Measurements from ENCODE around the gene B3GALT6. TPM values are rescaled to one million over a fixed set of nuclear protein-coding genes. Genes with fewer than 3 reads are reported as not detected.

B3GALT6 gene
- 27.9 and 30.2 TPM in 2 replicates for total RNA-seq

GRCh38 chr1:1232208-1232795 is at the start of gene B3GALT6:
B3GALT6 (plus strand) TSS chr1:1232237; CDS start chr1:1232279, 42 bp downstream.

GRCh38 chr1:1206376-1206965 is 25.6 kb upstream of the B3GALT6 start, which contains the start of gene TNFRSF18:
TNFRSF18 (minus strand) TSS chr1:1206592; CDS start chr1:1206571, 21 bp downstream.

GRCh38 chr1:1213345-1214265 is 18.4 kb upstream of the B3GALT6 start, which contains the start of gene TNFRSF4:
TNFRSF4 (minus strand) TSS chr1:1214153; CDS start chr1:1214127, 26 bp downstream.

GRCh38 chr1:1231400-1232207 is 433 bp upstream of the B3GALT6 start, which contains the start of gene SDF4:
SDF4 (minus strand) TSS chr1:1232001; CDS start chr1:1228772, 3,229 bp downstream.

GRCh38 chr1:1246577-1247340 is 14.7 kb downstream of the B3GALT6 start, which contains the start of gene C1QTNF12:
C1QTNF12 (minus strand) TSS chr1:1246722; CDS start chr1:1246690, 32 bp downstream.

DNA sequence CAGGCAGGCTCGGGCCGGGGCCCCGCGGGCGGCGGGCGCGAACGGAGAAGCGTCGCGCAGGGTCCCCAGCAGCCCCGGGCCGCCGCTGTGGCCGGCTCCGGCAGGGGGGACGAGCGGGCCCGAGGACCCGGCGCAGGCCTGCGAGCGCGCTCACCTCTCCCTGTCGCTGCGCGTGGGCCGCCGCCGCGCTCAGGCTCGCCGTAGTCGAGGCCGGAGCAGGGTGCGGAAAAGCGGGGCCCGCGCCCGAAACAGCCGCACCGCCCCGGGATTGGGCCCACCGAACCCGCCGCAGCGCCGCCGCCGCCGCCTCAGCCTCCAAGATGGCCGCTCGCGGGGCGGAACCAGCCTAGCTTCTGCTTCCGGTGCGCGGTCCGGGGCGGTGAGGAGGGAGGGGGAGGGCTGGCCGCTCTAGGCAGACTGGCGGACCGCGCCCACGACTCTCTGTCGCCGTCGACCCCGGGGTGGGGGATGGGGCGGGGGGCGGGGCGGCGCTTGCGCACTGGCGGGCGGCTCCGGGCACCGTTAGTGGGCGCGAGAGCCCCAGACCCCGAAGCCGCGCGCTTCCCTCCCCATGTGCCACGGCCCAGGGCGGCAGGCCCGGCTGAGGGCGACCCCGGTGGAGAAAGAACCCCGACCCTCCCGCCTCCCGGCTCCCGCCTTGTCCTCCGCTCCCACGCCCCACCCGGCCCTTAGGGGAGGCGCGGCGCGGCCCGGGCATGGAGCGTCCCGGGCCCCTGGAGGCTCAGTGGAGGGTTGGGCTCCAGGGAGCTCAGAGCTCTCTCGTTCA is 41.7 kb downstream of the B3GALT6 start, which contains the start of gene UBE2J2:
Gene UBE2J2, minus strand, starts transcription at position 343 of the 787 bp plus-strand sequence. CDS start 5,862 bp downstream, outside the sequence.

Other genes with a start within 250 kb of the B3GALT6 start
- gene HES4, start 232.1 kb upstream of the B3GALT6 start, total RNA-seq: 12.7 and 14.3 TPM in 2 replicates
- gene ISG15, start 218.7 kb upstream of the B3GALT6 start, total RNA-seq: 865 and 904 TPM in 2 replicates
- 107 and 115 TPM in 2 replicates for gene AGRN, start 212.1 kb upstream of the B3GALT6 start, total RNA-seq
- not detected in 2 replicates for gene RNF223, start 157.9 kb upstream of the B3GALT6 start, total RNA-seq
- gene C1orf159, start 116.1 kb upstream of the B3GALT6 start, total RNA-seq: 14.0 and 15.6 TPM in 2 replicates
- gene TTLL10, start 58.4 kb upstream of the B3GALT6 start, total RNA-seq: not detected in 2 replicates
- gene TNFRSF18, start 25.6 kb upstream of the B3GALT6 start, total RNA-seq: not detected in 2 replicates
- gene TNFRSF4, start 18.1 kb upstream of the B3GALT6 start, total RNA-seq: 1.4 and 2.0 TPM in 2 replicates
- 205 and 217 TPM in 2 replicates for gene SDF4, start 236 bp upstream of the B3GALT6 start, total RNA-seq
- gene C1QTNF12, start 14.5 kb downstream of the B3GALT6 start, total RNA-seq: 0.25 and 0.27 TPM in 2 replicates
- 36.0 and 43.3 TPM in 2 replicates for gene UBE2J2, start 41.6 kb downstream of the B3GALT6 start, total RNA-seq
- gene SCNN1D, start 48.2 kb downstream of the B3GALT6 start, total RNA-seq: 0.05 and 0.67 TPM in 2 replicates
- 13.7 and 20.6 TPM in 2 replicates for gene ACAP3, start 75.7 kb downstream of the B3GALT6 start, total RNA-seq
- gene PUSL1, start 76.4 kb downstream of the B3GALT6 start, total RNA-seq: 38.5 and 38.6 TPM in 2 replicates
- gene INTS11, start 92.4 kb downstream of the B3GALT6 start, total RNA-seq: 83.0 and 98.9 TPM in 2 replicates
- 40.4 and 40.6 TPM in 2 replicates for gene CPTP, start 92.6 kb downstream of the B3GALT6 start, total RNA-seq
- not detected in 2 replicates for gene TAS1R3, start 99.0 kb downstream of the B3GALT6 start, total RNA-seq
- 41.1 and 41.3 TPM in 2 replicates for gene DVL1, start 117.2 kb downstream of the B3GALT6 start, total RNA-seq
- 0.20 and 0.34 TPM in 2 replicates for gene MXRA8, start 126.3 kb downstream of the B3GALT6 start, total RNA-seq
- 180 and 195 TPM in 2 replicates for gene AURKAIP1, start 143.0 kb downstream of the B3GALT6 start, total RNA-seq
- gene CCNL2, start 167.1 kb downstream of the B3GALT6 start, total RNA-seq: 40.4 and 46.4 TPM in 2 replicates
- gene MRPL20, start 175.1 kb downstream of the B3GALT6 start, total RNA-seq: 204 and 208 TPM in 2 replicates
- gene ANKRD65, start 189.0 kb downstream of the B3GALT6 start, total RNA-seq: 0.47 and 0.64 TPM in 2 replicates
- gene VWA1, start 203.5 kb downstream of the B3GALT6 start, total RNA-seq: 45.7 and 49.0 TPM in 2 replicates
- gene ATAD3C, start 217.5 kb downstream of the B3GALT6 start, total RNA-seq: 0.07 TPM in 1 of 2 replicates, not detected in the other
- 40.2 and 43.1 TPM in 2 replicates for gene ATAD3B, start 239.5 kb downstream of the B3GALT6 start, total RNA-seq

Data from mammary microvascular endothelial cell (primary cell).